ENCODE data around the gene ARHGEF12.

Gene ARHGEF12

GRCh38 chr11:120335908-120336640, at the start of gene ARHGEF12:
Gene ARHGEF12 (plus strand): TSS chr11:120336413. CDS start chr11:120337244, 831 bp downstream.
- Histone ChIP-seq H3K27me3 (ENCODE audit: insufficient read depth, poor library complexity, severe bottlenecking) (no peaks in the 10 kb centered on the region), H3K27ac (ENCODE audit: poor library complexity, severe bottlenecking) (peak within 1 kb of the TSS; percentile 81), H3K4me3 (ENCODE audit: severe bottlenecking) (peak within 1 kb of the TSS; percentile 95), H3K36me3 (ENCODE audit: low read depth) (no peaks in the 10 kb centered on the region), H3K9me3 (ENCODE audit: severe bottlenecking) (no peaks in the 10 kb centered on the region), H3K4me1 (ENCODE audit: insufficient read depth, poor library complexity, severe bottlenecking) (peaks cover 44% of the 10 kb centered on the region)
- TF ChIP-seq CTCF (IDR thresholded peaks at IDR 0.05; ENCODE audit: poor library complexity, severe bottlenecking), result peak; percentile 64
- DNase-seq (ENCODE audit: low spot score) (peak; percentile 95), ATAC-seq (ENCODE audit: low read depth) (peak; percentile 49)

GRCh38 chr11:120288021-120288420, 48.2 kb upstream of the ARHGEF12 start:
- no peak for DNase-seq (ENCODE audit: low spot score)
- no peak overlapping the region for H3K27ac ChIP-seq (ENCODE audit: poor library complexity, severe bottlenecking)
- no peaks in the 10 kb centered on the region for H3K9me3 ChIP-seq (ENCODE audit: severe bottlenecking)
- no peak for TF ChIP-seq CTCF (IDR thresholded peaks at IDR 0.05; ENCODE audit: poor library complexity, severe bottlenecking)
- no peak overlapping the region for H3K4me3 ChIP-seq (ENCODE audit: severe bottlenecking)
- ATAC-seq (ENCODE audit: low read depth), result peak; percentile 45; the same call in 1 of the 3 replicates
- H3K36me3 ChIP-seq (ENCODE audit: low read depth), result no peaks in the 10 kb centered on the region
- no peaks in the 10 kb centered on the region for H3K27me3 ChIP-seq (ENCODE audit: insufficient read depth, poor library complexity, severe bottlenecking)
- H3K4me1 ChIP-seq (ENCODE audit: insufficient read depth, poor library complexity, severe bottlenecking), result no peaks in the 10 kb centered on the region

GRCh38 chr11:120289426-120289825, 46.8 kb upstream of the ARHGEF12 start:
- no peaks in the 10 kb centered on the region for H3K9me3 ChIP-seq (ENCODE audit: severe bottlenecking)
- no peaks in the 10 kb centered on the region for H3K36me3 ChIP-seq (ENCODE audit: low read depth)
- H3K4me1 ChIP-seq (ENCODE audit: insufficient read depth, poor library complexity, severe bottlenecking), result no peaks in the 10 kb centered on the region
- no peaks in the 10 kb centered on the region for H3K27me3 ChIP-seq (ENCODE audit: insufficient read depth, poor library complexity, severe bottlenecking)
- TF ChIP-seq CTCF (IDR thresholded peaks at IDR 0.05; ENCODE audit: poor library complexity, severe bottlenecking), result no peak
- H3K27ac ChIP-seq (ENCODE audit: poor library complexity, severe bottlenecking), result no peak overlapping the region
- H3K4me3 ChIP-seq (ENCODE audit: severe bottlenecking), result no peak overlapping the region
- DNase-seq (ENCODE audit: low spot score), result no peak
- no peak for ATAC-seq (ENCODE audit: low read depth)

- no peak for TF ChIP-seq CTCF (IDR thresholded peaks at IDR 0.05; ENCODE audit: poor library complexity, severe bottlenecking)
- H3K9me3 ChIP-seq (ENCODE audit: severe bottlenecking), result no peaks in the 10 kb centered on the region
- DNase-seq (ENCODE audit: low spot score) (no peak), ATAC-seq (ENCODE audit: low read depth) (no peak)
- no peak overlapping the region for H3K4me3 ChIP-seq (ENCODE audit: severe bottlenecking)
- H3K27ac ChIP-seq (ENCODE audit: poor library complexity, severe bottlenecking), result no peak overlapping the region
- no peaks in the 10 kb centered on the region for H3K27me3 ChIP-seq (ENCODE audit: insufficient read depth, poor library complexity, severe bottlenecking)
- no peaks in the 10 kb centered on the region for H3K36me3 ChIP-seq (ENCODE audit: low read depth)
- no peaks in the 10 kb centered on the region for H3K4me1 ChIP-seq (ENCODE audit: insufficient read depth, poor library complexity, severe bottlenecking)
Observed at GRCh38 chr11:120290956-120291355, 45.3 kb upstream of the ARHGEF12 start.

Measured in RWPE2 (cell line).